Retinal pigment epithelial cell (primary cell): ENCODE measurements around the gene ADORA1.

ENCODE experiments used
- DNase-seq: peaks from one replicate; pipeline ENCODE4 v3.0.0-alpha.2; 2010; ENCODE audit warnings: low read depth
- H3K4me3 ChIP-seq: 2 replicates; pipeline ENCODE4 v1.5.1; 2011; ENCODE audit warnings: mild to moderate bottlenecking, low read length, control low read depth, moderate library complexity
- TF ChIP-seq, protein P1 (sequence below): conservative IDR thresholded peaks from 2 replicates; pipeline ENCODE4 v1.5.1; 2011; ENCODE audit warnings: low read depth, low read length, control low read depth, inconsistent platforms

ADORA1 gene

DNA sequence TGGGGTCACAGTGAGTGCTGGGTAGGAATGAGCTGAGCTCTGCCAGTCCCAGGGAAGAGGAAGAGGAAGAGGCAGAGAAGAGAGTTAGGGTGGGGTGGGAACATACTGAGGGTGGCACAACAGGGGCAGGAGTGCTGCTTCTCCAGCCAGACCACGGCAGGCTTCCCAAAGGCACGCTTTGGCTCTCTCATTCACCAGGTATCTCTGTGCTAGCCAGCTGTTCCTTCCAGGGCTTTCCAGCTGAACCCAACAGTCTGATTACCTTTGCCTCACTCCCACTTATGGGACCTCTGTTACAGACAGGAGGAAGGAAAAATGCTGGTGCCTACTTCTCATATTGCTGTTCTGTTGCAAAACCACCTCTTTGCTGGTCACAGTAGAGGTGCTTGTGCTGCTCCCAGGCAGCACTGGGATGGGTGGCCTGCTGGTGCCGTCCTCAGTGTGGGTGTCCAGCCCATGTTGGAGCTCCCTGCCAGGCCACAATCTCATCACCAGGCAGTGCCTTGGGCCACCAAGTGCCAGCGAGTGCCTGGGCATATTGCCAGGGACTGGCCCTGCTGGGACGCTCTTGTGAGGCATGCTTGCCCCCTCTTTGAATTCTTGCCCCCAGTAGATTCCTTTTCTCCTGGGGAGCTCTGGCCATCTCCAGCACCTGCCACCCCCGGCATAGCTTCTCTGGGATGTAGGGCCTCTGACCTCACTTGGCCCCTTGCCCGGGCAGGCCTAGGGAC lies 2.1 kb downstream of the ADORA1 start:
- DNase-seq: no peak
- H3K4me3 ChIP-seq: peak overlapping the region; percentile 6
- TF ChIP-seq, protein P1, sequence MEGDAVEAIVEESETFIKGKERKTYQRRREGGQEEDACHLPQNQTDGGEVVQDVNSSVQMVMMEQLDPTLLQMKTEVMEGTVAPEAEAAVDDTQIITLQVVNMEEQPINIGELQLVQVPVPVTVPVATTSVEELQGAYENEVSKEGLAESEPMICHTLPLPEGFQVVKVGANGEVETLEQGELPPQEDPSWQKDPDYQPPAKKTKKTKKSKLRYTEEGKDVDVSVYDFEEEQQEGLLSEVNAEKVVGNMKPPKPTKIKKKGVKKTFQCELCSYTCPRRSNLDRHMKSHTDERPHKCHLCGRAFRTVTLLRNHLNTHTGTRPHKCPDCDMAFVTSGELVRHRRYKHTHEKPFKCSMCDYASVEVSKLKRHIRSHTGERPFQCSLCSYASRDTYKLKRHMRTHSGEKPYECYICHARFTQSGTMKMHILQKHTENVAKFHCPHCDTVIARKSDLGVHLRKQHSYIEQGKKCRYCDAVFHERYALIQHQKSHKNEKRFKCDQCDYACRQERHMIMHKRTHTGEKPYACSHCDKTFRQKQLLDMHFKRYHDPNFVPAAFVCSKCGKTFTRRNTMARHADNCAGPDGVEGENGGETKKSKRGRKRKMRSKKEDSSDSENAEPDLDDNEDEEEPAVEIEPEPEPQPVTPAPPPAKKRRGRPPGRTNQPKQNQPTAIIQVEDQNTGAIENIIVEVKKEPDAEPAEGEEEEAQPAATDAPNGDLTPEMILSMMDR: no peak

DNA sequence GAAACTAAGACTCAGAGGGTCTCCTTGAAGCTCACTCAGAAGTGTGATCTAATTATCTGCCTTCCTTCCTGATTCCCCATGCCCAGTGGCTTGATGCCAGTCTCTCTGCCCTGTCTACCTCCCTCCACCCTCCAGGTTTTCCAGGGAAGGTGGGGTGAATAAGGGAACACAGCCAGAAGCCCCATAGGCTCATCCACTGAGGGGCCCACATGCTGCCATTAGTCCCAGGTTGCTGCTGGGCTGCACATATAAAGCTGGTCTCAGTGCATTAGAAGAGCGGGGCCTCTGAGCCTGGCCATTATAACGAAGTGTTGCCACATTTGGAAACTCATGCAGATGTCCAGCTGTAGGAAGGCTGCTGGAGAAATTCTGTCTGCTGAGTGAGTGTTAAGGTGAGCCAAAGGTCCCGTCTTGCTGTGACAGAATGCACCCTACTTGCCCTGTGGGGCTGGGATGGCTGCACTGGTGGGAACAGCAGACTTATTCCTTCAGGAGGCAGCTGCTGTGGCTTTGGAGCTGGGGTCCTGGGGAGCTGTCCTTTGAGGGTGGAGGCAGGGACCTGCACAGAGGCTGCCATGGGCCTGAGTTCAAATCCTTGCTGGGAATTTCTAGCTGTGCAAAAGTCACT lies 2.9 kb downstream of the ADORA1 start:
- H3K4me3 ChIP-seq: no peak overlapping the region
- TF ChIP-seq, protein P1: no peak
- DNase-seq: no peak

DNA sequence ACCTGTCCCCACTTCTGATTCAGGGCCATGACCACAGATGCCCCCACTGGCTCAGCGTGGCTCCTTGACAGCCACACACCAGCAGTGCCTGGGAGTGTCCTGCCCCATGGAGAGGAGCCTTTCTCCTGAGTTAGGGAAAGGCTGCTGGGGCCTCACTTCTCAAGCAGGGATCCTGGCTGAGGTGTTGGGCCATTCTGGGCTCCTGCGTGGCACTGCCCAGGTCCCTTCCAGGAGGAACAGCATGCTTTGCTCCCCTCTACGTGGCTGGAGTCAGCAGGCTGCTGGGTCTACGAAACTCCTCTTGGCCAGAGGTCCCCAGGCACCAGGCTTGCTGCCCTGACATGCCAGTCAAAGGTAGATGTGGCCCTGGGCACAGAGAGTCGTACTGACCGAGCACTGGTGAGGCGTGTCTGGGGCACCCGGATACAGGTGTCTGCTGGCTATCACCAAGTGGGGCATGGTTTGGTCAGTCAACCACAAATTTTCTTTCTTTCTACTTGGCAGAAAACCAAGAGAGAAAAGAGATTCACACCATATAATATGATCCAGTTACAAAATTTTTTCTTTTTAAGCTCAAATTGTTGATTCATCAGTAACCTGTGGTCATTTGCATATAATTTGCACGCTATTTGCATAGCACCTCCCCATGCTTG lies 4.1 kb downstream of the ADORA1 start:
- no peak for DNase-seq
- no peak overlapping the region for H3K4me3 ChIP-seq
- TF ChIP-seq, protein P1: no peak

GRCh38 chr1:203133970-203134725 lies 6.6 kb downstream of the ADORA1 start:
- no peak for DNase-seq
- TF ChIP-seq, protein P1: no peak
- no peak overlapping the region for H3K4me3 ChIP-seq

DNA sequence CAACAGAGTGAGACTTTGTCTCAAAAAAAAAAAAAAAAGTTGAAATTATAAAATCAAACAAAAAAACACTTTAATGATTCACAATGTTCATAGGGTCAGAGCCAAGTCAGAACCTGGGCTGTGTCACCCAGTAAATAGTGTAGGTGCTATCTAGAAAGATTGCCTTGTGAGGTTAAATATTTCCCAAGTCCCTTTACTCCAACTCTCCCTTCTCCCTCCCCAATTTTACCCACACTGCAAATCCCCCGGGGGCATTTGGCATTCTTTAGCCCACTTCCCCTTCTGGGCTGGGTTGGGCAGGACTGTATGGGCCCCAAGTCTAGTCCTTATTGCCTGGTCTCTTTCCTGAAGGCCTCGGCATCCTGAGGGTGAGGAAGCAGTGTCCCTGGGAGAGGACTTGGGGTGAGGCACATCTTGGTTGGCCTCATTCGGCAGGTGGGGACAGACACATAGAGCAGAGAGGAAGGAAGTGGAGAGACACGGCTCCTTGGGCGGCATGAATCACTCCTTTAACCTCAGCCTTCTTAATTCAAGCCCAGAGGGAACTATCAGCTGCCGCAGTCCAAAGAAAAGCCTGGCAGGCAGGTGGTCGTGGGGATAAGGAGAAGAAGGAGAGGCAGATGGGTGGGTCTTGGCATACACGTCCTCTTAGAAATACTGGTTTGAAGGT lies 8.2 kb downstream of the ADORA1 start:
- TF ChIP-seq, protein P1: no peak
- DNase-seq: no peak
- no peak overlapping the region for H3K4me3 ChIP-seq

- TF ChIP-seq, protein P1: peak; percentile 20
- DNase-seq: no peak
- no peak overlapping the region for H3K4me3 ChIP-seq
Observed at GRCh38 chr1:203136409-203137042, 9.0 kb downstream of the ADORA1 start.
